ENCODE results near the gene ZNF346.

The ZNF346 gene

GRCh38 chr5:177095088-177095669 is 72.7 kb downstream of the ZNF346 start:
- DNase-seq, result no peak

- no peak for DNase-seq
These were observed 73.9 kb downstream of the ZNF346 start for GRCh38 chr5:177096162-177097015.

- DNase-seq, result no peak
These were observed 74.8 kb downstream of the ZNF346 start for GRCh38 chr5:177097016-177097985.

DNA sequence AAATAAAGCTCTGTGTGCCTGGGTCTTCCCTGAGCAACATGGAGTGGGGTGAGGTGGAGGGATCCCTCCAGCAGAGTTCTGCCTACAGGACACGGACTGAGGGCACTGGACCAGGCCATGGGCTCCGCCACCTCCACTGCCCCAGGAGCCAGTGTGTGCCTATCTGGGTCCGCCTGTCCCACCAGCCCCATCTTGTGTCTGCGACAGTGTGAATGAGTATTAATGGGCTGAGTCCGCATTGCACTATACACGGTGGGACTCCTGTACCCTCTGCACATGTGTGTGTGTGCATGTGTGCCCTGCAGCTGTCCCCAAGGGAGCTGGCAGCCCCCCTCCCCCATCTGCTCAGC is 75.6 kb downstream of the ZNF346 start:
- no peak for DNase-seq

- no peak for DNase-seq
These were observed 76.1 kb downstream of the ZNF346 start for GRCh38 chr5:177098470-177099141.

GRCh38 chr5:177099422-177100093 is 77.1 kb downstream of the ZNF346 start:
- DNase-seq, result no peak

- DNase-seq, result no peak
These were observed 78.2 kb downstream of the ZNF346 start for GRCh38 chr5:177100714-177101121.

- no peak for DNase-seq
These were observed 81.2 kb downstream of the ZNF346 start for GRCh38 chr5:177103523-177104253.

GRCh38 chr5:177105691-177106476 is 83.4 kb downstream of the ZNF346 start:
- no peak for DNase-seq

- no peak for DNase-seq
These were observed 84.7 kb downstream of the ZNF346 start for GRCh38 chr5:177107159-177107558.

DNA sequence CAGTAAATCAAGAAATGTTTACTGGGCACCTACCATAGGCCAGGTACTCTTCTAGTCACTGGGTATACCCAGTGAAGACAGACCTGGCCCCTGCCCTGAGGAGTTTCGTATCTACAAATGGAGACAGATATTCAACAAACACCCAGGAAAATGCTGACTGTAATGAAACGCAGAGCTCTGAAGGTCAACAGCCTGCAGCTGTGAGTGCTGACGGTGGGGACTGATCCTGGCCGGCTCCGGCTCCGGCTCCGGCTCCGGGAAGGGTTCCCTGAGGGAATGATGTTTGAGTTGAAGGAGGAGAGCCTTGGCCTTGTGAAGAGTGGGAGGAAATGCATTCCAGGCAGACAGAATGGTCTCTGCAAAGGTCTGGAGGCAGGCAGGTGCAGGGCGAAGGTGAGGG is 87.3 kb downstream of the ZNF346 start:
- DNase-seq, result no peak

GRCh38 chr5:177111720-177112394 is 89.4 kb downstream of the ZNF346 start:
- DNase-seq, result peak; percentile 18 to 51 (median 46)

GRCh38 chr5:177112589-177113220 is 90.2 kb downstream of the ZNF346 start:
- no peak for DNase-seq

DNA sequence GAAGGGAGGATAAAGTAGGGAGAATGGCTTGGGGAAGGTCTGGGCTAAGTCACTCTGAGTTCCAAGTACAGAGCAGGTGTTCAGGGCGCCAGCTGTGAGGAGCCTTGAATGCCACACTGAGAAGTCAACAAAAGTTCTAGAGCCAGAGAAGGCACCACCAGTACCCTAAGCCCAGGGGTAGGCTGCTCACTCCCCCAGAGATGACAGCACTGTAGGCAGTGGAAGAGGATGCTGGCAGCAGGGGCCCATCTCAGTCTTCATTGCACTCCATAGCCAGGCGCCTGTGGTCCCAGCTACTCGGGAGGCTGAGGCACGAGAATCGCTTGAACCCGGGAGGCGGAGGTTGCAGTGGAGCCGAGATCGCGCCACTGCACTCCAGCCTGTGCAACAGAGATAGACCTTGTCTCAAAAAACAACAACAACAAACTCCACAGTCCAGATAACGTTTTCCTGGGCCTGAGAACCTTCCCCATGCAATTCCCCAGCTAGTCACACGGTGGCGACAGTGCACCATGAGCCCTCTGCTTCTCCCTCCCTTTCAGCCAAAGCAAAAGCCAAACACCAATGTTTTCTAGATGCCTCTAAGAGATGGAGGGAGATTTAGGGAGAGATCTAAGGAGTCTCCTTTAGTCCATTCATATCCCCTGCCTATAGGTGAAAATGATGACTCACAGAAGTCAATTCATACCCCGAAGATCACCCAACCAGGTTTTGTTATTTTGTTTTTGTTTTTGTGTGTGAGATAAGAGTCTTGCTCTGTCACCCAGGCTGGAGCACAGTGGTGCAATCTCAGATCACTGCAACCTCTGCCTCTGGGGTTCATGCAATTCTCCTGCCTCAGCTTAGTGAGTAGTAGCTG is 91.3 kb downstream of the ZNF346 start:
- peak; percentile 51 to 78 (median 63) for DNase-seq

- DNase-seq, result peak; percentile 61 to 90 (median 69)
These were observed 94.3 kb downstream of the ZNF346 start for GRCh38 chr5:177116631-177117373.

DNA sequence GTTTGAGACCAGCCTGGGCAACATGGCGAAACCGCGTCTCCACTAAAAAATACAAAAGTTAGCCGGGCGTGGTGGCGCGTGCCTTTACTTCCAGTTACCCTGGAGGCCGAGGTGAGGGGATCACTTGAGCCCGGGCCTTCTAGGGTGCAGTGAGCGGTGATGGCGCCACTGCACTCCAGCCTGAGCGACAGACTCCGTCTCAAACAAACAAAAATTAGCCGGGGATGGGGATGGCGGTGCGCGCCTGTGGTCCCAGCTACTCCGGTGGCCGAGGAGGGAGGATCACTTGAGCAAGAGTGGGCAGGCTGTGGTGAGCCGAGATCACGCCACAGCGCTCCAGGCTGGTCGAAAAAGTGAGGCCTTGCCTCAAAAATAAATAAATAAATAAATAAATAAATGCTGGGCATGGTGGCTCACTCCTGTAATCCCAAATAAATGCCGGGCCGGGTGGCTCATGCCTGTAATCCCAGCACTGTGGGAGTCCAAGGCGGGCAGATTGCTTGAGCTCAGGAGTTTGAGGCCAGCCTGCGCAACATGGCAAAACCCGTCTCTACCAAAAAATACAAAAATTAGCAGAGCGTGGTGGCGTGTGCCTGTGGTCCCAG is 95.0 kb downstream of the ZNF346 start:
- DNase-seq, result no peak

DNA sequence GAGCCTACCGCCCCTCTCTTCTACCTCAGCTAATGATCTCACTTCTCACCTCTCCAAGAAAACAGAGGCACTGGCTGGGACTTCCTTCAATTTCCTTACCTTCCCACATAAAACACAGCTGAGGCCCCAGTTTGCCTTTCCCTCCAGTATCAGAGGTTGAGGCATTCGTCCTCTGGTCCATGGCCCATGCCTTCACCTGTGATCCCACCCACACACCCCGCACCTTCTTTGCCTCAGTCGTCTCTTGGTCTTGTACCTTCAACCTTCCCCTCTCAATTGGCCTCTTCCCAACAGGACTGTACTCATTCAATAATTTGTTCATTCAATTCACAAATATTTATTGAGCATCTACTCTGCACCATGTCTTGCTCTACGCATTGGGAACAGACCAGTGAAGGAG is 100.1 kb downstream of the ZNF346 start:
- no peak for DNase-seq
